Ureter (tissue), 1 donor: Measurements from ENCODE around the gene LMNB1. TPM values are rescaled to one million over a fixed set of nuclear protein-coding genes. Genes with fewer than 3 reads are reported as not detected.

Experiments
- DNase-seq: peaks from one replicate; pipeline ENCODE4 v3.0.0-alpha.2; 2020; ENCODE audit warnings: low spot score
- total RNA-seq: library from RNA; stranded (reverse); gene quantifications from one replicate; pipeline ENCODE4 v1.2.4, GENCODE V29; 2023
- donor health status: DM: yes; HTN: yes; CAD: no.

Gene LMNB1
- total RNA-seq, 1 donor from 2014 or later: 7.3 TPM

GRCh38 chr5:126855266-126855665 lies 78.3 kb downstream of the LMNB1 start:
- no peak for DNase-seq

- no peak for DNase-seq
These were observed 80.8 kb downstream of the LMNB1 start for GRCh38 chr5:126857472-126858410.

GRCh38 chr5:126858441-126858840 lies 81.5 kb downstream of the LMNB1 start:
- no peak for DNase-seq

GRCh38 chr5:126863402-126863801 lies 86.5 kb downstream of the LMNB1 start:
- DNase-seq: no peak

GRCh38 chr5:126864042-126864688 lies 87.2 kb downstream of the LMNB1 start:
- DNase-seq: no peak

- no peak for DNase-seq
These were observed 88.4 kb downstream of the LMNB1 start for GRCh38 chr5:126865299-126865698.

- DNase-seq: peak; percentile 37
These were observed 90.1 kb downstream of the LMNB1 start for GRCh38 chr5:126866851-126867636.

GRCh38 chr5:126868338-126869004 lies 91.5 kb downstream of the LMNB1 start:
- DNase-seq: no peak

- DNase-seq: no peak
These were observed 92.1 kb downstream of the LMNB1 start for GRCh38 chr5:126869005-126869451.

GRCh38 chr5:126871441-126871840 lies 94.5 kb downstream of the LMNB1 start:
- no peak for DNase-seq

GRCh38 chr5:126872561-126873354 lies 95.8 kb downstream of the LMNB1 start:
- DNase-seq: no peak

GRCh38 chr5:126875303-126875785 lies 98.4 kb downstream of the LMNB1 start:
- DNase-seq: no peak

GRCh38 chr5:126877602-126878001 lies 100.7 kb downstream of the LMNB1 start:
- no peak for DNase-seq

GRCh38 chr5:126878085-126878484 lies 101.1 kb downstream of the LMNB1 start:
- no peak for DNase-seq

GRCh38 chr5:126878634-126879033 lies 101.7 kb downstream of the LMNB1 start:
- no peak for DNase-seq

GRCh38 chr5:126881821-126882600 lies 105.1 kb downstream of the LMNB1 start:
- no peak for DNase-seq

GRCh38 chr5:126883564-126884245 lies 106.8 kb downstream of the LMNB1 start:
- DNase-seq: no peak

GRCh38 chr5:126884269-126884819 lies 107.4 kb downstream of the LMNB1 start:
- no peak for DNase-seq
